ENCODE measurements around the gene ATP2B3. TPM values are rescaled to one million over a fixed set of nuclear protein-coding genes. Genes with fewer than 3 reads are reported as not detected.

Gene ATP2B3
- total and polyA plus RNA-seq, 7 donors, result 0.01 to 0.04 (median 0.01) TPM; not detected in 4

GRCh38 chrX:153544727-153545126 is 27.3 kb downstream of the ATP2B3 start:
- H3K9me3 ChIP-seq, result no peaks in the 10 kb centered on the region
- ATAC-seq, result no peak
- 71 to 97% (median 82%) methylated on average over 7 to 8 of the region's 8 CpGs for WGBS, 3 donors
- H3K36me3 ChIP-seq (ENCODE audit: insufficient read depth in 1 of 2, low read depth in 1 of 2), result no peaks in the 10 kb centered on the region
- DNase-seq, result no peak
- H3K27me3 ChIP-seq (ENCODE audit: insufficient read depth in 3 of 3, low read length in 2 of 3), result peaks cover 0 to 33% (median 0%) of the 10 kb centered on the region in 3 donors
- H3K27ac ChIP-seq, result no peak overlapping the region
- H3K4me3 ChIP-seq, result no peak overlapping the region
- H3K4me1 ChIP-seq, result no peaks in the 10 kb centered on the region
- intact Hi-C loops (cut with DNase I), result loop anchor here in 1 of 2 donors (5.0 kb wide), 1 partner anchor 408 kb away; no protein-coding TSS in a partner anchor
- TF ChIP-seq CTCF (IDR thresholded peaks at IDR 0.05), result no peak

GRCh38 chrX:153546386-153546785 is 28.9 kb downstream of the ATP2B3 start:
- H3K4me3 ChIP-seq, result no peak overlapping the region
- WGBS, 3 donors, result 49 to 72% (median 70%) methylated on average over 6 to 11 of the region's 11 CpGs
- peaks cover 0 to 29% (median 0%) of the 10 kb centered on the region in 3 donors for H3K27me3 ChIP-seq (ENCODE audit: insufficient read depth in 3 of 3, low read length in 2 of 3)
- TF ChIP-seq CTCF (IDR thresholded peaks at IDR 0.05), result no peak
- H3K27ac ChIP-seq, result no peak overlapping the region
- DNase-seq, result no peak
- no peaks in the 10 kb centered on the region for H3K36me3 ChIP-seq (ENCODE audit: insufficient read depth in 1 of 2, low read depth in 1 of 2)
- intact Hi-C loops (cut with DNase I), result no loop called here
- H3K4me1 ChIP-seq, result no peaks in the 10 kb centered on the region
- ATAC-seq, result no peak
- no peaks in the 10 kb centered on the region for H3K9me3 ChIP-seq

- H3K4me3 ChIP-seq, result no peak overlapping the region
- TF ChIP-seq CTCF (IDR thresholded peaks at IDR 0.05), result no peak
- no peaks in the 10 kb centered on the region for H3K36me3 ChIP-seq (ENCODE audit: insufficient read depth in 1 of 2, low read depth in 1 of 2)
- intact Hi-C loops (cut with DNase I), result no loop called here
- H3K27me3 ChIP-seq (ENCODE audit: insufficient read depth in 3 of 3, low read length in 2 of 3), result peaks cover 0 to 29% (median 0%) of the 10 kb centered on the region in 3 donors
- H3K27ac ChIP-seq, result no peak overlapping the region
- no peak for ATAC-seq
- H3K9me3 ChIP-seq, result no peaks in the 10 kb centered on the region
- WGBS, 3 donors, result 56 to 68% (median 62%) methylated on average over 6 to 7 of the region's 7 CpGs
- H3K4me1 ChIP-seq, result no peaks in the 10 kb centered on the region
- DNase-seq, result no peak
Measured at GRCh38 chrX:153547195-153547594, 29.8 kb downstream of the ATP2B3 start.

- 83 to 90% (median 88%) methylated on average over 11 to 17 of the region's 17 CpGs for WGBS, 3 donors
- Histone ChIP-seq H3K4me1 (no peaks in the 10 kb centered on the region), H3K36me3 (ENCODE audit: insufficient read depth in 1 of 2, low read depth in 1 of 2) (no peaks in the 10 kb centered on the region), H3K27me3 (ENCODE audit: insufficient read depth in 3 of 3, low read length in 2 of 3) (peaks cover 0 to 24% (median 0%) of the 10 kb centered on the region in 3 donors), H3K4me3 (no peak overlapping the region), H3K27ac (no peak overlapping the region), H3K9me3 (no peaks in the 10 kb centered on the region)
- ATAC-seq, result no peak
- intact Hi-C loops (cut with DNase I), result no loop called here
- DNase-seq, result no peak
- no peak for TF ChIP-seq CTCF (IDR thresholded peaks at IDR 0.05)
Measured at GRCh38 chrX:153549231-153549630, 31.8 kb downstream of the ATP2B3 start.

- WGBS, 3 donors, result 81 to 88% (median 84%) methylated on average over 14 to 16 of the region's 16 CpGs
- Histone ChIP-seq H3K9me3 (no peaks in the 10 kb centered on the region), H3K4me3 (no peak overlapping the region), H3K27ac (no peak overlapping the region), H3K36me3 (ENCODE audit: insufficient read depth in 1 of 2, low read depth in 1 of 2) (no peaks in the 10 kb centered on the region), H3K4me1 (no peaks in the 10 kb centered on the region), H3K27me3 (ENCODE audit: insufficient read depth in 3 of 3, low read length in 2 of 3) (peaks cover 0 to 20% (median 0%) of the 10 kb centered on the region in 3 donors)
- ATAC-seq, result no peak
- TF ChIP-seq CTCF (IDR thresholded peaks at IDR 0.05), result no peak
- DNase-seq, result no peak
- intact Hi-C loops (cut with DNase I), result loop anchor here (5.0 to 10.0 kb wide), 2 partner anchors 65 to 117 kb away; no protein-coding TSS in a partner anchor
Measured at GRCh38 chrX:153549807-153550206, 32.4 kb downstream of the ATP2B3 start.
